ENCODE results near the gene ARL6IP4.

- no peak for TF ChIP-seq POLR2AphosphoS5 (IDR thresholded peaks at IDR 0.05)
- TF ChIP-seq CTCF (IDR thresholded peaks at IDR 0.05) = no peak
Observed at GRCh38 chr12:123006977-123007376, 26.5 kb downstream of the ARL6IP4 start.
